Lower leg skin (tissue), 4 donors: Measurements from ENCODE around the gene NABP1. TPM values are rescaled to one million over a fixed set of nuclear protein-coding genes. Genes with fewer than 3 reads are reported as not detected.

Experiments
- DNase-seq, 2 donors: peaks; one replicate each; pipeline ENCODE4 v3.0.0-alpha.2; 2019; ENCODE audit warnings: low spot score in 2 of 2
- H3K4me3 ChIP-seq: fragments of 200-600 bp; sonication (generic); 2 replicates; pipeline ENCODE4 v1.5.1; 2017; ENCODE audit warnings: mild to moderate bottlenecking, low read depth; ENCODE audit not compliant: poor library complexity, severe bottlenecking
- CTCF ChIP-seq, 3 donors: fragments of 450-650 bp; IDR thresholded peaks; one replicate each; pipeline ENCODE4 v1.5.1; 2016; ENCODE audit warnings: antibody characterized with exemption in 3 of 3, mild to moderate bottlenecking in 3 of 3, moderate library complexity in 2 of 3
- POLR2A ChIP-seq, 2 donors: fragments of 450-650 bp; IDR thresholded peaks; one replicate each; pipeline ENCODE4 v1.6.1; 2016 to 2017; ENCODE audit warnings: antibody characterized with exemption in 2 of 2, mild to moderate bottlenecking in 1 of 2, moderate library complexity in 1 of 2
- whole genome bisulfite sequencing, 2 donors: methylation state at CpG; one replicate each; pipeline ENCODE4 v1.1.5; 2018; 5-methylcytosine and 5-hydroxymethylcytosine counted together
- intact Hi-C: fragments of 100-400 bp; cut with DNase I; formaldehyde crosslinking; loops from one replicate; pipeline ENCODE4 v1.15.0; 2023; ENCODE audit warnings: low total_unique reads
- total RNA-seq, 4 donors: library from RNA; depleted of rRNA; stranded (reverse); fragments of >200 nt; gene quantifications; one replicate each; pipeline ENCODE4 v1.1.0, GENCODE V29; 2016

NABP1 gene
- total RNA-seq, 4 donors from 2014 or later: 6.2 to 38.0 (median 9.5) TPM

- TF ChIP-seq CTCF (IDR thresholded peaks at IDR 0.05) (no peak), POLR2A (IDR thresholded peaks at IDR 0.05) (no peak)
- intact Hi-C loops: no loop called here
- WGBS, 2 donors: 93 to 94% methylated on average over 13 of the region's 13 CpGs
- DNase-seq: no peak
- H3K4me3 ChIP-seq: no peak overlapping the region
Observed at GRCh38 chr2:191719938-191720337, 42.0 kb downstream of the NABP1 start.

GRCh38 chr2:191721331-191721730, 43.4 kb downstream of the NABP1 start:
- intact Hi-C loops: no loop called here
- no peak for DNase-seq
- H3K4me3 ChIP-seq: no peak overlapping the region
- WGBS, 2 donors: 69 to 80% methylated on average over 2 of the region's 2 CpGs
- TF ChIP-seq POLR2A (IDR thresholded peaks at IDR 0.05) (no peak), CTCF (IDR thresholded peaks at IDR 0.05) (no peak)

DNA sequence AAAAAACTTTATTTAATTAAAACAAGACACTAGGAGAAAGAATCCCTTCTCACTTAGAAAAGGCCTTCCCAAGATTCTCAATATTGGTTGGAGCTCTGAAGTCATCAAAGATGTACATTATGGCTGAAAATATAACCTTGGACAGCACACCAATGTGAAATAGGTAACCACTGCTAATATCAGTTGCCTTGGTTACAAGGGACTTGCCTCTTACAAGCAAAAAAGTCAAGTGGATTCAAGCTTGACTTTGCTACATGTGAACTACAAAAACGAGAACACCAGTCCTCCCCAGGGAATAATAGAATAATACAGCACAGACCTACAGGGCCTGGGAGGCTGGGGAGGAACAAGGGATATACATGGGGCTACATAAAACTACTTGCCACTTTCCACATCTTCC, 46.1 kb downstream of the NABP1 start:
- no peak overlapping the region for H3K4me3 ChIP-seq
- TF ChIP-seq POLR2A (IDR thresholded peaks at IDR 0.05): no peak
- no peak for TF ChIP-seq CTCF (IDR thresholded peaks at IDR 0.05)
- no peak for DNase-seq
- intact Hi-C loops: no loop called here
- WGBS, 2 donors: 58 to 70% methylated on average over 1 of the region's 1 CpG

GRCh38 chr2:191728750-191729624, 51.1 kb downstream of the NABP1 start:
- intact Hi-C loops: no loop called here
- 63 to 70% methylated on average over 5 of the region's 5 CpGs for WGBS, 2 donors
- H3K4me3 ChIP-seq: no peak overlapping the region
- TF ChIP-seq POLR2A (IDR thresholded peaks at IDR 0.05) (no peak), CTCF (IDR thresholded peaks at IDR 0.05) (no peak)
- no peak for DNase-seq

DNA sequence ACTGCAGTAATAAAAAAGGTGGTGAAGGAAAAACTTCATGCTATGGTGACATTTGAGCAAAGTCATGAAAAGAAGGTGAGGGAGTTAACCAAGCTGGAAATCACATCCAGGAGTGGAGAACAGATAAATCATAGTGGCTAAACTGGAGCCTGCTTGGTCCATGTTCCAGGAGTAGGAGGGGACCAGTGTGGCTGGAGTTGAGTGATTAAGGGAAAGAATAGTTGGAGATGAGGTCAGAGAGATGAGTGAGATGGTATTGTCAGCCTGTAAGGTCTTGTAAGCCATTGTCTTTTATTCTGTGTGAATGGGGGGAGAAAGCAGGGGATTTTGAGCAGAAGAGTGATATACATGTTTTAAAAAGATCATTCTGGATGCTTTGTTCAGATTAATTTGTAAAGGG, 52.3 kb downstream of the NABP1 start:
- H3K4me3 ChIP-seq: no peak overlapping the region
- no peak for TF ChIP-seq POLR2A (IDR thresholded peaks at IDR 0.05)
- no peak for TF ChIP-seq CTCF (IDR thresholded peaks at IDR 0.05)
- intact Hi-C loops: no loop called here
- DNase-seq: no peak

Other genes with a start within 250 kb of the NABP1 start
- gene CAVIN2, start 169.0 kb downstream of the NABP1 start, total RNA-seq: 10 to 100 TPM in 2 of 4 donors, 1 to 10 TPM in 2; 6.7 to 18.8 (median 10.0) TPM